Umbilical cord (tissue), 2 donors: ENCODE results near the gene C1orf35. TPM values are rescaled to one million over a fixed set of nuclear protein-coding genes. Genes with fewer than 3 reads are reported as not detected.
A peak's percentile ranks its signal among the peaks of the same experiment; 100 is the strongest.

Experiments used
- DNase-seq: peaks from one replicate; pipeline ENCODE4 v3.0.0-alpha.2; 2015; ENCODE audit warnings: low spot score
- total RNA-seq: library from RNA; depleted of rRNA; stranded (reverse); fragments of >200 nt; gene quantifications from one replicate; pipeline ENCODE4 v1.2.3, GENCODE V29; 2014; ENCODE audit warnings: low replicate concordance; ENCODE audit not compliant: insufficient read depth

C1orf35 gene
- total RNA-seq, 1 donor from 2014 or later: 10.4 TPM

DNA sequence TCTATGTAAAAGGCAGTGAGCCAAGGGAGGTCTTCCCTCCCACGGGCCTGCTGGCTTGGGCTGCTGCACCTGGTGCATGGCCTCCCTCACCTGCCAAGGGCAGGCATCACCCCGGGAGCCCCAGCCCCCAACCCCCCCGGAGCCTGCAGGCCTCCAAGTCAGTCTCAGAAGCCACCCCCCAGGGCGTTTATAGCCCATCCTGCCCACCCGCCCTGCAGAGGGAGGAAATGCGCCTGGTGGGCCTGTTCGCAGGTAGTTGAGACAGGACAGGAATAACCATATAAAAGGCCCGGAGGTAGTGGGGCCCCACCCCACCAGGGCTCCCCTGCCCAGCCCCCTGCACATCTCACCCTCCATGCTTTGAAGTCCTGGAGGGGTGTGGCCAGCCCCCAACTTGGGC, 38.8 kb downstream of the C1orf35 start:
- no peak for DNase-seq

- DNase-seq: no peak
Measured at GRCh38 chr1:228063251-228064191, 39.6 kb downstream of the C1orf35 start.

DNA sequence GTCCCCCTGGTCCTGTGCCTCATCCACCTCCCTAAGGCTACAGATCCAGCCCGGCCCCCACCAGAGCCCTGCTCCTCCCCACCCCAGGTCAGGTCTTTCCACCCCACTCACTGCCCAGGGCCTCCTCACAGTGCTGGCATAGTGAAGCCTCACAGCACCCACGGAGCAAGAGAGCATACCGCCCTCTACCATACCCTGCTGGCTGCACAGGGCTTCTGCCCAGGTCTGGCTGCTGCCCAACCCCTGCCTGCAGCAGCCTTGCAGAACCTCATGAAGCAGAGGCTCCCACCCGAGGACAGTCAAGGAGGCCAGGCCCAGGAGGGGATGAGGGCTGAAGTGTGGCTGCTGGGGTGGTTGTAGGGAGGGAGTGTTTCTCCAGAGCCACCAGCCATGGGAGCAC, 40.3 kb downstream of the C1orf35 start:
- DNase-seq: no peak

DNA sequence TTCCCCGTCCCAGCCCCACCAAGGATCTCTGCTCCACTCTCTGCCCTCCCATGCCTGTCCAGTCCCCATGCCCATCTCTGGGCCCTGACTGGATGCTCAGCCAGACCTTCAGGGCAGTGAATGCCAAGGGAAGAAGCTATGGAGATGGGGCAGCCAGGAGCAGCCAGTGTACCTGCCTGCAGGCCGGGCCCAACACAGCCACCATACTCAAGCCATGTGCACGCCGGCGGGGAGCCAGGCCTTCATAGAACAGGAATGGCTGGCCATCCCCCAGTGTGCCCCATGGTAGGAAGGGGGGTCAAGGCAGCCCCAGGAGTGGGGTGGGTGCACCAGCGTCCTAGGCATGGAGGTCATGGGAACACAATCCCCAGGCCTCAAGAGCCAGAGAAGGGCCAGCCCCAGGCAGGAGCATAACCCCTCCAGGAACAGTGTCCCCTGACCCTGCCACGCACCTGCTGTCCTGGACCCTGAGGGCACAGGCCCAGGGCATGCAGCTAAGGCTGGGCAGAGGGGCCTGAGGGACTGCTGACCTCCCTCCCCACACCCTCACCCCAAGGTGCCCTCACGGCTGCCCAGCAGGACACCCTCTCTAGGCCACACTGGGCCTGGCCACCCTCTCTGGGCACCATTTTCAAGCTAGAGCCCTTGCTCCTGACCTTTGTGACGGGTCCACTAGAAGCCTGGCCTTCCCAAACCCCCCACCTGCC, 40.9 kb downstream of the C1orf35 start:
- no peak for DNase-seq

DNA sequence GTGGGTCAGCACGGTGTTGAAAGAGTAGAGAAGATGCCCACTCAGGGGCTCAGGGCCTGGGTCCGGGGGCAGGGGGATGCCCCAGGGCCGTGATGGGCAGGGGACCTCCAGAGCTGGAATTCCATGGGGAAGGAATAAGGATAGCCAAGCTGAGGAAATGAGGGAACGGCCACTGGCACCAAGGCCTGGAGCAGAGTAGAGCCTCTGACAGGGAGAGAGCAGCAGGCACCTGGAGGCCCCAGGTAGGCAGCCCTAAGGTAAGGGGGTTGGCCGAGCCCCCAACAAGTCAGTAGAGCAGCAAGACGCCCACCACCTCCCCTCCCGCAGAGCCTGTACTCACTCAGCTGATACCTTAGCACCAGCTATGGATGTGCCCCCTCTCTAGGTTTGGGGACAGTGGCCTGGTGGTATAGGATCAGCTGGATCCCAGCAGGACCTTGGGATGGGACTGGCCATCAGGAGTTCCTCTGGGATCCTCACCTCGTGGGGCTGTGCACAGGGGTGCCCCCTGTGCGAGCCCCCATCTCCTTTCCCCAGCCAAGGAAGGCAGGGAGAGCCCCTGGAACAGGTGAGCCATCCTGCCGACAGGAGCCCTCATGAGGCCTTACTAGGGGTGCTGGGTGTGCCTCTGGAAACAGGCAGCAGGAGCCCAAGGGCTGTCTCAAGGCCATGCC, 41.6 kb downstream of the C1orf35 start:
- no peak for DNase-seq

DNA sequence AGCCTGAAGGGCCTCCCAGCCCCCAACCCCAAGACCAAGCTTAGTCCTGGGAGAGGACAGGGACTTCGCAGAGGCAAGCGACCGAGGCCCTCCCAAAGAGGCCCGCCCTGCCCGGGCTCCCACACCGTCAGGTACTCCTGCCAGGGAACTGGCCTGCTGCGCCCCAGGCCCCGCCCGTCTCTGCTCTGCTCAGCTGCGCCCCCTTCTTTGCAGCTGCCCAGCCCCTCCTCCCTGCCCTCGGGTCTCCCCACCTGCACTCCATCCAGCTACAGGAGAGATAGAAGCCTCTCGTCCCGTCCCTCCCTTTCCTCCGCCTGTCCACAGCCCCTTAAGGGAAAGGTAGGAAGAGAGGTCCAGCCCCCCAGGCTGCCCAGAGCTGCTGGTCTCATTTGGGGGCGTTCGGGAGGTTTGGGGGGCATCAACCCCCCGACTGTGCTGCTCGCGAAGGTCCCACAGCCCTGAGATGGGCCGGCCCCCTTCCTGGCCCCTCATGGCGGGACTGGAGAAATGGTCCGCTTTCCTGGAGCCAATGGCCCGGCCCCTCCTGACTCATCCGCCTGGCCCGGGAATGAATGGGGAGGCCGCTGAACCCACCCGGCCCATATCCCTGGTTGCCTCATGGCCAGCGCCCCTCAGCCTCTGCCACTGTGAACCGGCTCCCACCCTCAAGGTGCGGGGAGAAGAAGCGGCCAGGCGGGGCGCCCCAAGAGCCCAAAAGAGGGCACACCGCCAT, 42.5 kb downstream of the C1orf35 start:
- DNase-seq: peak; percentile 25

- DNase-seq: peak; percentile 32
Measured at GRCh38 chr1:228059634-228060457, 43.3 kb downstream of the C1orf35 start.

DNA sequence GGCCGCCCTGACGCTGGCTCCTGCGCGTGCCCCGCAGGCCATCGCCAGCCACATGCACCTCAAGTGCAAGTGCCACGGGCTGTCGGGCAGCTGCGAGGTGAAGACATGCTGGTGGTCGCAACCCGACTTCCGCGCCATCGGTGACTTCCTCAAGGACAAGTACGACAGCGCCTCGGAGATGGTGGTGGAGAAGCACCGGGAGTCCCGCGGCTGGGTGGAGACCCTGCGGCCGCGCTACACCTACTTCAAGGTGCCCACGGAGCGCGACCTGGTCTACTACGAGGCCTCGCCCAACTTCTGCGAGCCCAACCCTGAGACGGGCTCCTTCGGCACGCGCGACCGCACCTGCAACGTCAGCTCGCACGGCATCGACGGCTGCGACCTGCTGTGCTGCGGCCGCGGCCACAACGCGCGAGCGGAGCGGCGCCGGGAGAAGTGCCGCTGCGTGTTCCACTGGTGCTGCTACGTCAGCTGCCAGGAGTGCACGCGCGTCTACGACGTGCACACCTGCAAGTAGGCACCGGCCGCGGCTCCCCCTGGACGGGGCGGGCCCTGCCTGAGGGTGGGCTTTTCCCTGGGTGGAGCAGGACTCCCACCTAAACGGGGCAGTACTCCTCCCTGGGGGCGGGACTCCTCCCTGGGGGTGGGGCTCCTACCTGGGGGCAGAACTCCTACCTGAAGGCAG, 44.0 kb downstream of the C1orf35 start:
- no peak for DNase-seq

DNA sequence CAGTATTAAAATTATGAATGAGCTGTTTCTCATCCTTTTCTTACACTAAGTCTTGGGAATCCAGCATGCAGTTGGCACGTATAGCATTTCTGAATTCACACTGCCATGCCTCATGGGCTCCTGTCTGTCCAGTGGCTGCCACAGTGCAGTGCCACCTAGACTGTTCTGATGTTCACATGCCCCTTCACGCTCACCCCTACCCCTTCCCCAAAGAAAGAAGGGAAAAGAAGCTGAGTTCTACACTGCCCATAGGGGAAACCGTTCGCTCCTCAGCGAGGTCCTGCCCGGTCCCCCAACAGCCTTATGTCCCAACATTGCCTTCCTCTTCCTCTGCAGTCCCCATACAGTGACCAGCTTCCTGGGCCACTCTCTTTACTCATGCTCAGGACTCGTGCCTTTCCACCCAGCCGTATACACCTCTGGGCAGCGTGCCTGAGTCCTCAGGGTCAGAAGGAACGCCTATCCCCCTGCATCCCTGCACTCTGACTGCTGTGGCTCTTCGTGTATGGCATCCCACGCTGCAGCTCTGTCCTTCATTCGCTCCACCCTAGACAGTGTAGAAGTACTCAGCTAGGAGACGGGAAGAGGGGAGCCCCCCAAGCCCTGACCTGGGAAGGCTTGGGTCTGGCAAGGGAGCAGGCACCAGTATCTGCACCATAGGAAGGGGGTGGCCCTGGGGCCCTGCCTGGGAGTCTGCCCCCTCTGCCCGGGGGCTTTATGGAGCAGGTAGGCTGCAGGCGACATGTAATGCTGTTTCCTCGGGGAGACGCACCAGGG, 44.8 kb downstream of the C1orf35 start:
- DNase-seq: no peak

Other genes with a start within 250 kb of the C1orf35 start
- gene WNT9A, start 155.4 kb downstream of the C1orf35 start, total RNA-seq: 8.7 TPM
- gene WNT3A, start 96.3 kb downstream of the C1orf35 start, total RNA-seq: not detected
- 159 TPM for gene ARF1, start 20.6 kb downstream of the C1orf35 start, total RNA-seq
- gene MRPL55, start 6.0 kb upstream of the C1orf35 start, total RNA-seq: 46.0 TPM
- 239 TPM for gene GUK1, start 37.0 kb upstream of the C1orf35 start, total RNA-seq
- 1.9 TPM for gene GJC2, start 46.6 kb upstream of the C1orf35 start, total RNA-seq
- gene IBA57, start 62.5 kb upstream of the C1orf35 start, total RNA-seq: 5.1 TPM
- 23.1 TPM for gene OBSCN, start 104.7 kb upstream of the C1orf35 start, total RNA-seq